Measurements from ENCODE around the gene ZNF79.
"Not testable (repeated sequence)": the region's sequence is repeated elsewhere in the genome, so short reads cannot be mapped to it uniquely, and the experiment has no call there.

The ZNF79 gene

GRCh38 chr9:127458921-127459320 lies 34.7 kb downstream of the ZNF79 start:
- no peak for DNase-seq

- DNase-seq = no peak
Measured at GRCh38 chr9:127463382-127463781, 39.2 kb downstream of the ZNF79 start.

GRCh38 chr9:127463911-127464310 lies 39.7 kb downstream of the ZNF79 start:
- DNase-seq = no peak

GRCh38 chr9:127466407-127466917 lies 42.3 kb downstream of the ZNF79 start:
- DNase-seq = not testable (repeated sequence)

- no peak for DNase-seq
Measured at GRCh38 chr9:127467621-127468020, 43.4 kb downstream of the ZNF79 start.

- no peak for DNase-seq
Measured at GRCh38 chr9:127470662-127471061, 46.5 kb downstream of the ZNF79 start.

GRCh38 chr9:127473501-127473900 lies 49.3 kb downstream of the ZNF79 start:
- DNase-seq = no peak

- DNase-seq = no peak
Measured at GRCh38 chr9:127473932-127474331, 49.8 kb downstream of the ZNF79 start.

- DNase-seq = no peak
Measured at GRCh38 chr9:127474592-127474991, 50.4 kb downstream of the ZNF79 start.

GRCh38 chr9:127479507-127480081 lies 55.4 kb downstream of the ZNF79 start:
- DNase-seq = no peak

- DNase-seq = no peak
Measured at GRCh38 chr9:127482662-127483061, 58.5 kb downstream of the ZNF79 start.

GRCh38 chr9:127485995-127486394 lies 61.8 kb downstream of the ZNF79 start:
- no peak for DNase-seq

GRCh38 chr9:127488946-127489345 lies 64.8 kb downstream of the ZNF79 start:
- DNase-seq = no peak

- no peak for DNase-seq
Measured at GRCh38 chr9:127489471-127490115, 65.4 kb downstream of the ZNF79 start.

- DNase-seq = no peak
Measured at GRCh38 chr9:127490535-127491230, 66.5 kb downstream of the ZNF79 start.

- DNase-seq = no peak
Measured at GRCh38 chr9:127491516-127491915, 67.3 kb downstream of the ZNF79 start.

GRCh38 chr9:127492616-127493015 lies 68.4 kb downstream of the ZNF79 start:
- DNase-seq = no peak

GRCh38 chr9:127493592-127494303 lies 69.6 kb downstream of the ZNF79 start:
- DNase-seq = no peak

GRCh38 chr9:127494304-127494702 lies 70.1 kb downstream of the ZNF79 start:
- no peak for DNase-seq
